Cardiac muscle cell (in vitro differentiated cells and primary cell): Measurements from ENCODE around the gene LRRC32. TPM values are rescaled to one million over a fixed set of nuclear protein-coding genes. Genes with fewer than 3 reads are reported as not detected.

Experiments used
- DNase-seq, 2 donors: peaks; one replicate each; pipeline versions ENCODE4 v3.0.0 to v3.0.0-alpha.2; 2010 to 2017; ENCODE audit warnings: low read depth in 1 of 2, low spot score in 1 of 2
- H3K27ac ChIP-seq: fragments of 200-600 bp; sonication (generic); 2 replicates; pipeline ENCODE4 v1.5.1; 2016
- H3K27me3 ChIP-seq: fragments of 200-600 bp; sonication (generic); 2 replicates; pipeline ENCODE4 v1.6.0; 2016; ENCODE audit warnings: control low read depth
- H3K36me3 ChIP-seq: fragments of 200-600 bp; sonication (generic); 2 replicates; pipeline ENCODE4 v1.5.1; 2016; ENCODE audit warnings: control low read depth
- H3K4me1 ChIP-seq: fragments of 200-600 bp; sonication (generic); 2 replicates; pipeline ENCODE4 v1.8.1; 2017; ENCODE audit warnings: low read depth, mild to moderate bottlenecking, mixed run types
- H3K4me3 ChIP-seq: fragments of 200-600 bp; sonication (generic); 2 replicates; pipeline ENCODE4 v1.5.1; 2016; ENCODE audit warnings: mild to moderate bottlenecking
- H3K9me3 ChIP-seq: fragments of 200-600 bp; sonication (generic); 2 replicates; pipeline ENCODE4 v1.5.1; 2017; ENCODE audit warnings: low read depth, mild to moderate bottlenecking, control low read depth
- CTCF ChIP-seq: IDR thresholded peaks from 2 replicates; pipeline ENCODE4 v1.5.1; 2012; ENCODE audit warnings: low read depth, mild to moderate bottlenecking, low read length
- polyA plus RNA-seq: library from polyadenylated mRNA; unstranded; fragments of >200 nt; fragmentation: Nextera tagmentation; extraction: Ambion mirVana; gene quantifications from 2 replicates; pipeline ENCODE4 v1.2.1, GENCODE V29; 2016
- total RNA-seq: library from RNA; depleted of rRNA; stranded (reverse); fragments of >200 nt; gene quantifications from 2 replicates; pipeline ENCODE4 v1.2.3, GENCODE V29; 2016

The LRRC32 gene
- total and polyA plus RNA-seq, 2 experiments from 2014 or later, result 6.3 to 21.8 TPM

- Histone ChIP-seq H3K27ac (no peak overlapping the region), H3K27me3 (no peaks in the 10 kb centered on the region), H3K4me3 (no peak overlapping the region), H3K36me3 (no peaks in the 10 kb centered on the region), H3K4me1 (no peaks in the 10 kb centered on the region), H3K9me3 (no peaks in the 10 kb centered on the region)
- TF ChIP-seq CTCF, result no peak
- no peak for DNase-seq
Observed at GRCh38 chr11:76702336-76703128, 32.0 kb upstream of the LRRC32 start.

GRCh38 chr11:76701294-76702040, 30.9 kb upstream of the LRRC32 start:
- Histone ChIP-seq H3K4me3 (no peak overlapping the region), H3K27ac (no peak overlapping the region), H3K27me3 (no peaks in the 10 kb centered on the region), H3K4me1 (no peaks in the 10 kb centered on the region), H3K9me3 (no peaks in the 10 kb centered on the region), H3K36me3 (no peaks in the 10 kb centered on the region)
- DNase-seq, result peak in 1 of 2 donors; percentile 70
- no peak for TF ChIP-seq CTCF

- Histone ChIP-seq H3K4me1 (no peaks in the 10 kb centered on the region), H3K27me3 (no peaks in the 10 kb centered on the region), H3K36me3 (no peaks in the 10 kb centered on the region), H3K9me3 (no peaks in the 10 kb centered on the region), H3K27ac (no peak overlapping the region), H3K4me3 (no peak overlapping the region)
- peak in 1 of 2 donors; percentile 81 for DNase-seq
- TF ChIP-seq CTCF, result no peak
Observed at GRCh38 chr11:76700177-76701100, 29.9 kb upstream of the LRRC32 start.

- no peaks in the 10 kb centered on the region for H3K36me3 ChIP-seq
- no peaks in the 10 kb centered on the region for H3K4me1 ChIP-seq
- no peak for TF ChIP-seq CTCF
- H3K9me3 ChIP-seq, result no peaks in the 10 kb centered on the region
- DNase-seq, result no peak
- H3K4me3 ChIP-seq, result no peak overlapping the region
- no peaks in the 10 kb centered on the region for H3K27me3 ChIP-seq
- no peak overlapping the region for H3K27ac ChIP-seq
Observed at GRCh38 chr11:76699451-76700091, 29.0 kb upstream of the LRRC32 start.
